AG10803 (cell line): ENCODE data around the gene FREY1.

Source experiments
- DNase-seq: peaks from one replicate; pipeline ENCODE4 v3.0.0; 2010; ENCODE audit warnings: low read depth
- H3K4me3 ChIP-seq: 2 replicates; pipeline ENCODE4 v1.5.1; 2011; ENCODE audit warnings: mild to moderate bottlenecking, low read length, control low read depth
- TF ChIP-seq, protein P1 (sequence below): conservative IDR thresholded peaks from 2 replicates; pipeline ENCODE4 v1.5.1; 2011; ENCODE audit warnings: mild to moderate bottlenecking, low read length, control low read depth, inconsistent platforms

Gene FREY1

GRCh38 chr11:45928535-45929215 is 21.6 kb upstream of the FREY1 start:
- TF ChIP-seq, protein P1, sequence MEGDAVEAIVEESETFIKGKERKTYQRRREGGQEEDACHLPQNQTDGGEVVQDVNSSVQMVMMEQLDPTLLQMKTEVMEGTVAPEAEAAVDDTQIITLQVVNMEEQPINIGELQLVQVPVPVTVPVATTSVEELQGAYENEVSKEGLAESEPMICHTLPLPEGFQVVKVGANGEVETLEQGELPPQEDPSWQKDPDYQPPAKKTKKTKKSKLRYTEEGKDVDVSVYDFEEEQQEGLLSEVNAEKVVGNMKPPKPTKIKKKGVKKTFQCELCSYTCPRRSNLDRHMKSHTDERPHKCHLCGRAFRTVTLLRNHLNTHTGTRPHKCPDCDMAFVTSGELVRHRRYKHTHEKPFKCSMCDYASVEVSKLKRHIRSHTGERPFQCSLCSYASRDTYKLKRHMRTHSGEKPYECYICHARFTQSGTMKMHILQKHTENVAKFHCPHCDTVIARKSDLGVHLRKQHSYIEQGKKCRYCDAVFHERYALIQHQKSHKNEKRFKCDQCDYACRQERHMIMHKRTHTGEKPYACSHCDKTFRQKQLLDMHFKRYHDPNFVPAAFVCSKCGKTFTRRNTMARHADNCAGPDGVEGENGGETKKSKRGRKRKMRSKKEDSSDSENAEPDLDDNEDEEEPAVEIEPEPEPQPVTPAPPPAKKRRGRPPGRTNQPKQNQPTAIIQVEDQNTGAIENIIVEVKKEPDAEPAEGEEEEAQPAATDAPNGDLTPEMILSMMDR = no peak
- DNase-seq = no peak
- H3K4me3 ChIP-seq = no peak overlapping the region

DNA sequence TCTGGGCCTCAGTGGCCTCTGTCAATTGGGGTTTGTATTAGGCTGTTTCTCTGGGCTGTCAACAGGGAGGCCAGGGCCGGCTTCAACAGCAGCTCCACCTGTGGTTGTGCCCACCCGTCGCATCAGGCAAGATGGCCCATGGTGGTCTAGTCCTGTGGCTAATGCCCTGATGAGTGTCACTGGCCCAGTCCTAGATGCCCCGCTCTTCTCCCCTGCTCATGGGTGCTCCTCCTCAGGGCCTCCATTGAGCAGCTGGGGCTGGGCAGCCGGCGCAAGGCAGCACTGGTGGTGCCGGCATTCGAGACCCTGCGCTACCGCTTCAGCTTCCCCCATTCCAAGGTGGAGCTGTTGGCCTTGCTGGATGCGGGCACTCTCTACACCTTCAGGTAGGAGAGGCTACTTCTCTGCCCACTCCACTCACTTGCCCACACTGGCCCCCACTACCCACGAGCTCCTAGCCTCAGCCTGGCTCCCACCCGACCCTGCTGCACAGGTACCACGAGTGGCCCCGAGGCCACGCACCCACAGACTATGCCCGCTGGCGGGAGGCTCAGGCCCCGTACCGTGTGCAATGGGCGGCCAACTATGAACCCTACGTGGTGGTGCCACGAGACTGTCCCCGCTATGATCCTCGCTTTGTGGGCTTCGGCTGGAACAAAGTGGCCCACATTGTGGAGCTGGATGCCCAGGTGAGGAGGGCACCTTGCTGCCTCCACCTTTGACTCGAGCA is 20.8 kb upstream of the FREY1 start:
- no peak for DNase-seq
- H3K4me3 ChIP-seq = no peak overlapping the region
- TF ChIP-seq, protein P1 = no peak

- TF ChIP-seq, protein P1 = no peak
- DNase-seq = no peak
- no peak overlapping the region for H3K4me3 ChIP-seq
These were observed 20.2 kb upstream of the FREY1 start for GRCh38 chr11:45927332-45927683.

GRCh38 chr11:45926536-45927331 is 19.7 kb upstream of the FREY1 start:
- no peak for DNase-seq
- TF ChIP-seq, protein P1 = no peak
- H3K4me3 ChIP-seq = no peak overlapping the region

- no peak for DNase-seq
- H3K4me3 ChIP-seq = no peak overlapping the region
- TF ChIP-seq, protein P1 = no peak
These were observed 18.9 kb upstream of the FREY1 start for GRCh38 chr11:45926001-45926401.

GRCh38 chr11:45925550-45925949 is 18.5 kb upstream of the FREY1 start:
- TF ChIP-seq, protein P1 = no peak
- H3K4me3 ChIP-seq = no peak overlapping the region
- no peak for DNase-seq
